AG09319 (cell line): Measurements from ENCODE around the gene CAMK1.

Source experiments
- DNase-seq: peaks from one replicate; pipeline ENCODE4 v3.0.0-alpha.2; 2010; ENCODE audit warnings: low read depth; ENCODE audit errors: extremely low read depth
- CTCF ChIP-seq: IDR thresholded peaks from 2 replicates; pipeline ENCODE4 v1.5.1; 2011; ENCODE audit warnings: low read depth, mild to moderate bottlenecking, inconsistent platforms, low read length, moderate library complexity

CAMK1 gene

GRCh38 chr3:9761919-9762318, 7.8 kb downstream of the CAMK1 start:
- no peak for TF ChIP-seq CTCF

GRCh38 chr3:9760779-9761505, 8.8 kb downstream of the CAMK1 start:
- TF ChIP-seq CTCF: no peak
- no peak for DNase-seq

More at GRCh38 chr3:9761919-9762318, 7.8 kb downstream of the CAMK1 start:
- no peak for DNase-seq

- no peak for TF ChIP-seq CTCF
- no peak for DNase-seq
Measured at GRCh38 chr3:9757427-9757826, 12.3 kb downstream of the CAMK1 start.

- no peak for TF ChIP-seq CTCF
- DNase-seq: no peak
Measured at GRCh38 chr3:9754678-9755077, 15.1 kb downstream of the CAMK1 start.

GRCh38 chr3:9750556-9751411, 19.0 kb downstream of the CAMK1 start:
- no peak for DNase-seq
- no peak for TF ChIP-seq CTCF

- DNase-seq: peak; percentile 96
- no peak for TF ChIP-seq CTCF
Measured at GRCh38 chr3:9749645-9750555, 19.8 kb downstream of the CAMK1 start, which contains the start of gene OGG1. Gene OGG1, plus strand, starts transcription at chr3:9749952. Its CDS starts 335 bp downstream, at chr3:9750287.
